HCT116 (cell line): Measurements from ENCODE around the gene PLAU. TPM values are rescaled to one million over a fixed set of nuclear protein-coding genes. Genes with fewer than 3 reads are reported as not detected.

ENCODE experiments used
- ATAC-seq: fragments of 200-7000 bp; cut with Tn5 transposase; 2 replicates; pipeline ENCODE4 v1.9.1; 2020; ENCODE audit warnings: mild to moderate bottlenecking, moderate library complexity
- BruUV-seq: library from RNA; stranded (reverse); fragments of 400-500 nt; replicated peaks from 2 replicates; lab custom pipeline; 2021; lab: Mats Ljungman, UMichigan
- CTCF ChIA-PET: fragments of 300-600 bp; sonication (Branson Sonifier 250); formaldehyde crosslinking; loops from one replicate; lab custom pipeline; 2021; ENCODE audit warnings: antibody characterized with exemption; lab: Charles Lee
- POLR2A ChIA-PET: fragments of 300-600, 350-600 bp; sonication (Branson Sonifier 250); formaldehyde crosslinking; loops from one replicate; lab custom pipeline; 2021; ENCODE audit warnings: antibody characterized with exemption; lab: Charles Lee
- RAD21 ChIA-PET, 2 experiments: fragments of 300-600 bp; sonication (Branson Sonifier 250); formaldehyde crosslinking; loops; one replicate each; lab custom pipeline; 2023; ENCODE audit warnings: low total read pairs in 2 of 2; ENCODE audit not compliant: uncharacterized antibody in 2 of 2, unreplicated experiment in 2 of 2, low non-redundant PET in 1 of 2; lab: Charles Lee
- DNase-seq: peaks from one replicate; pipeline ENCODE4 v3.0.0-alpha.2; 2010; ENCODE audit warnings: low read depth, low spot score
- H2AFZ ChIP-seq: fragments of 200-600 bp; shearing (Covaris generic), sonication (generic); 2 replicates; pipeline ENCODE4 v1.6.1; 2017; ENCODE audit warnings: low read depth, mixed run types, mixed read lengths, antibody characterized with exemption, low read length; ENCODE audit not compliant: poor library complexity, severe bottlenecking
- H3K27ac ChIP-seq: 2 replicates; pipeline ENCODE4 v1.5.1; 2012; ENCODE audit warnings: low read depth, low read length
- H3K27me3 ChIP-seq: fragments of 200-600 bp; sonication (generic); 2 replicates; pipeline ENCODE4 v1.6.1; 2016; ENCODE audit warnings: mixed run types, low read length, mixed read lengths; ENCODE audit not compliant: insufficient read depth
- H3K36me3 ChIP-seq, 2 experiments: fragments of 200-500 bp in 1 of 2; fragments of 200-600 bp in 1 of 2; sonication (Bioruptor generic) in 1 of 2; sonication (generic) in 1 of 2; 2 replicates each; pipeline versions ENCODE4 v1.5.1 to v1.6.1; 2014 to 2016; ENCODE audit warnings: low read length in 2 of 2, inconsistent platforms in 1 of 2, mixed read lengths in 1 of 2, mixed run types in 1 of 2; ENCODE audit not compliant: insufficient read depth in 2 of 2, control insufficient read depth in 1 of 2
- H3K4me1 ChIP-seq, 2 experiments: fragments of 200-600 bp in 1 of 2; sonication (generic) in 1 of 2; 2 replicates each; pipeline versions ENCODE4 v1.5.1 to v1.6.1; 2012 to 2017; ENCODE audit warnings: low read length in 2 of 2, inconsistent platforms in 1 of 2, mild to moderate bottlenecking in 1 of 2, mixed read lengths in 1 of 2, mixed run types in 1 of 2, moderate library complexity in 1 of 2; ENCODE audit not compliant: insufficient read depth in 2 of 2, control insufficient read depth in 1 of 2
- H3K4me2 ChIP-seq: fragments of 200-600 bp; sonication (generic); 2 replicates; pipeline ENCODE4 v1.6.1; 2017; ENCODE audit warnings: mixed run types, low read length, mixed read lengths
- H3K4me3 ChIP-seq, 2 experiments: fragments of 200-600 bp in 1 of 2; sonication (generic) in 1 of 2; replicated peaks in 1 of 2; 2 replicates each; pipeline ENCODE4 v1.5.1; 2011 to 2016; ENCODE audit warnings: low read length in 2 of 2, control low read depth in 1 of 2, low read depth in 1 of 2, mild to moderate bottlenecking in 1 of 2, mixed read lengths in 1 of 2, mixed run types in 1 of 2
- H3K79me2 ChIP-seq: fragments of 200-600 bp; sonication (generic); 2 replicates; pipeline ENCODE4 v1.6.1; 2017; ENCODE audit warnings: mild to moderate bottlenecking, mixed run types, low read length, moderate library complexity, mixed read lengths; ENCODE audit not compliant: insufficient read depth
- H3K9ac ChIP-seq: fragments of 200-600 bp; sonication (generic); 2 replicates; pipeline ENCODE4 v1.6.1; 2016; ENCODE audit warnings: low read length, mixed read lengths
- H3K9me2 ChIP-seq: fragments of 200-600 bp; sonication (generic), shearing (Covaris generic); 2 replicates; pipeline ENCODE4 v1.6.1; 2017; ENCODE audit warnings: mixed run types, mild to moderate bottlenecking, moderate library complexity; ENCODE audit not compliant: insufficient read depth
- H3K9me3 ChIP-seq, 2 experiments: fragments of 200-500 bp in 1 of 2; fragments of 200-600 bp in 1 of 2; sonication (Bioruptor generic) in 1 of 2; sonication (generic) in 1 of 2; 2 replicates each; pipeline ENCODE4 v1.6.1; 2014 to 2017; ENCODE audit warnings: low read length in 2 of 2, mixed read lengths in 2 of 2, inconsistent platforms in 1 of 2, low read depth in 1 of 2, mild to moderate bottlenecking in 1 of 2, mixed run types in 1 of 2, moderate library complexity in 1 of 2; ENCODE audit not compliant: control insufficient read depth in 1 of 2, insufficient read depth in 1 of 2
- H4K20me1 ChIP-seq: fragments of 200-600 bp; sonication (generic), shearing (Covaris generic); 2 replicates; pipeline ENCODE4 v1.6.1; 2017; ENCODE audit warnings: mixed run types, mild to moderate bottlenecking, moderate library complexity; ENCODE audit not compliant: insufficient read depth
- ATF3 ChIP-seq: IDR thresholded peaks from 2 replicates; pipeline ENCODE4 v1.6.1; 2012
- CBX3 ChIP-seq: IDR thresholded peaks from 2 replicates; pipeline ENCODE4 v1.6.1; 2012; ENCODE audit warnings: low read depth
- CEBPB ChIP-seq: IDR thresholded peaks from 2 replicates; pipeline ENCODE4 v1.6.1; 2012; ENCODE audit warnings: low read depth
- EGR1 ChIP-seq: IDR thresholded peaks from 2 replicates; pipeline ENCODE4 v1.6.1; 2012; ENCODE audit warnings: low read depth
- EZH2 ChIP-seq: fragments of 200-600 bp; sonication (generic); IDR thresholded peaks from 2 replicates; pipeline ENCODE4 v1.6.1; 2017; ENCODE audit warnings: antibody characterized with exemption, mixed run types
- EZH2phosphoT487 ChIP-seq: fragments of 200-600 bp; IDR thresholded peaks from 2 replicates; pipeline ENCODE4 v1.6.1; 2018; ENCODE audit warnings: antibody characterized with exemption, borderline replicate concordance
- FOSL1 ChIP-seq: IDR thresholded peaks from 2 replicates; pipeline ENCODE4 v1.6.1; 2012; ENCODE audit warnings: low read depth
- JUND ChIP-seq: IDR thresholded peaks from 2 replicates; pipeline ENCODE4 v1.6.1; 2012
- MAX ChIP-seq: IDR thresholded peaks from 2 replicates; pipeline ENCODE4 v1.6.1; 2012
- POLR2A ChIP-seq: IDR thresholded peaks from 2 replicates; pipeline ENCODE4 v1.7.0; 2011; ENCODE audit warnings: borderline replicate concordance; ENCODE audit not compliant: insufficient read depth, insufficient read length; ENCODE audit errors: extremely low read depth
- POLR2AphosphoS5 ChIP-seq: IDR thresholded peaks from 2 replicates; pipeline ENCODE4 v1.6.1; 2011; ENCODE audit warnings: mild to moderate bottlenecking, low read depth, low read length, moderate library complexity
- RAD21 ChIP-seq: IDR thresholded peaks from 2 replicates; pipeline ENCODE4 v1.6.1; 2012; ENCODE audit warnings: low read depth, mild to moderate bottlenecking
- SIN3A ChIP-seq: IDR thresholded peaks from 2 replicates; pipeline ENCODE4 v1.6.1; 2012; ENCODE audit warnings: low read depth
- SP1 ChIP-seq: IDR thresholded peaks from 2 replicates; pipeline ENCODE4 v1.6.1; 2012; ENCODE audit warnings: low read depth
- SRF ChIP-seq: IDR thresholded peaks from 2 replicates; pipeline ENCODE4 v1.6.1; 2012; ENCODE audit warnings: low read depth
- YY1 ChIP-seq: IDR thresholded peaks from 2 replicates; pipeline ENCODE4 v1.6.1; 2011; ENCODE audit warnings: low read length, low read depth, moderate library complexity, mild to moderate bottlenecking; ENCODE audit not compliant: insufficient replicate concordance; ENCODE audit errors: extremely low read depth
- ZBTB33 ChIP-seq: IDR thresholded peaks from 2 replicates; pipeline ENCODE4 v1.6.1; 2011; ENCODE audit warnings: mild to moderate bottlenecking, low read length, moderate library complexity; ENCODE audit not compliant: insufficient replicate concordance; ENCODE audit errors: extremely low read depth
- ZFX ChIP-seq: fragments of 450-650 bp; IDR thresholded peaks from 2 replicates; pipeline ENCODE4 v1.6.1; 2017
- intact Hi-C: fragments of 100-400 bp; cut with micrococcal nuclease; formaldehyde crosslinking; loops from 2 replicates; pipeline ENCODE4 v1.10.0; 2022
- total RNA-seq: library from RNA; stranded (reverse); gene quantifications from one replicate; pipeline ENCODE4 v1.2.1, GENCODE V29; 2021; ENCODE audit not compliant: unreplicated experiment
- TF ChIP-seq, protein P1 (sequence below): IDR thresholded peaks from 2 replicates; pipeline ENCODE4 v1.6.1; 2012; ENCODE audit warnings: low read depth

Gene PLAU
- total RNA-seq, 1 experiment from 2014 or later: 60.3 TPM

- TF ChIP-seq, protein P1, sequence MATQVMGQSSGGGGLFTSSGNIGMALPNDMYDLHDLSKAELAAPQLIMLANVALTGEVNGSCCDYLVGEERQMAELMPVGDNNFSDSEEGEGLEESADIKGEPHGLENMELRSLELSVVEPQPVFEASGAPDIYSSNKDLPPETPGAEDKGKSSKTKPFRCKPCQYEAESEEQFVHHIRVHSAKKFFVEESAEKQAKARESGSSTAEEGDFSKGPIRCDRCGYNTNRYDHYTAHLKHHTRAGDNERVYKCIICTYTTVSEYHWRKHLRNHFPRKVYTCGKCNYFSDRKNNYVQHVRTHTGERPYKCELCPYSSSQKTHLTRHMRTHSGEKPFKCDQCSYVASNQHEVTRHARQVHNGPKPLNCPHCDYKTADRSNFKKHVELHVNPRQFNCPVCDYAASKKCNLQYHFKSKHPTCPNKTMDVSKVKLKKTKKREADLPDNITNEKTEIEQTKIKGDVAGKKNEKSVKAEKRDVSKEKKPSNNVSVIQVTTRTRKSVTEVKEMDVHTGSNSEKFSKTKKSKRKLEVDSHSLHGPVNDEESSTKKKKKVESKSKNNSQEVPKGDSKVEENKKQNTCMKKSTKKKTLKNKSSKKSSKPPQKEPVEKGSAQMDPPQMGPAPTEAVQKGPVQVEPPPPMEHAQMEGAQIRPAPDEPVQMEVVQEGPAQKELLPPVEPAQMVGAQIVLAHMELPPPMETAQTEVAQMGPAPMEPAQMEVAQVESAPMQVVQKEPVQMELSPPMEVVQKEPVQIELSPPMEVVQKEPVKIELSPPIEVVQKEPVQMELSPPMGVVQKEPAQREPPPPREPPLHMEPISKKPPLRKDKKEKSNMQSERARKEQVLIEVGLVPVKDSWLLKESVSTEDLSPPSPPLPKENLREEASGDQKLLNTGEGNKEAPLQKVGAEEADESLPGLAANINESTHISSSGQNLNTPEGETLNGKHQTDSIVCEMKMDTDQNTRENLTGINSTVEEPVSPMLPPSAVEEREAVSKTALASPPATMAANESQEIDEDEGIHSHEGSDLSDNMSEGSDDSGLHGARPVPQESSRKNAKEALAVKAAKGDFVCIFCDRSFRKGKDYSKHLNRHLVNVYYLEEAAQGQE: no peak
Observed at GRCh38 chr10:73940634-73941221, 29.8 kb downstream of the PLAU start (continued).

- peak overlapping the region; percentile 7; the same call in 1 of the 2 replicates for H3K27ac ChIP-seq
- ChIA-PET POLR2A (interaction anchor here (0.9 to 4.6 kb wide), 4 partner anchors 9 to 54 kb away, joined by 3 to 37 read pairs (median 4); no protein-coding TSS in a partner anchor), RAD21 (interaction anchor here (0.8 to 3.6 kb wide), 6 partner anchors 50 to 62 kb away, joined by 3 to 47 read pairs (median 6); no protein-coding TSS in a partner anchor), CTCF (interaction anchor here (1.0 to 9.3 kb wide), 13 partner anchors 10 to 140 kb away, joined by 3 to 142 read pairs (median 4); no protein-coding TSS in a partner anchor)
- H3K27me3 ChIP-seq: no peaks in the 10 kb centered on the region
- H4K20me1 ChIP-seq: no peaks in the 10 kb centered on the region
- H3K4me2 ChIP-seq: peak overlapping the region; percentile 68
- no peaks in the 10 kb centered on the region for H3K9me3 ChIP-seq
- peaks cover 11 to 37% of the 10 kb centered on the region in 2 experiments for H3K4me1 ChIP-seq
- no peaks in the 10 kb centered on the region for H3K79me2 ChIP-seq
- no peak overlapping the region for H3K4me3 ChIP-seq
- TF ChIP-seq RAD21: no peak
- TF ChIP-seq SIN3A: no peak
- TF ChIP-seq ATF3: no peak
- no peak for TF ChIP-seq ZFX
- no peak for TF ChIP-seq YY1
- no peak for TF ChIP-seq EGR1
- no peak for TF ChIP-seq EZH2phosphoT487
- TF ChIP-seq SRF: no peak
- no peak for TF ChIP-seq SP1
- no peak for TF ChIP-seq CEBPB
- TF ChIP-seq EZH2: no peak
- no peak for TF ChIP-seq POLR2AphosphoS5
- no peak for TF ChIP-seq ZBTB33
- no peak for TF ChIP-seq CBX3
- no peak for TF ChIP-seq FOSL1
- TF ChIP-seq POLR2A: no peak
- TF ChIP-seq MAX: no peak
- no peak for TF ChIP-seq JUND
- H3K9me2 ChIP-seq: no peaks in the 10 kb centered on the region
- ATAC-seq (peak; percentile 33), DNase-seq (no peak)
- no peaks in the 10 kb centered on the region for H3K36me3 ChIP-seq
- no TSS peak for BruUV-seq
- intact Hi-C loops: no loop called here
- H2AFZ ChIP-seq: peak overlapping the region; percentile 66
- H3K9ac ChIP-seq: peak overlapping the region; percentile 50
Observed at GRCh38 chr10:73941300-73941699, 30.4 kb downstream of the PLAU start.
